ENCODE measurements around the gene NUP88.

DNA sequence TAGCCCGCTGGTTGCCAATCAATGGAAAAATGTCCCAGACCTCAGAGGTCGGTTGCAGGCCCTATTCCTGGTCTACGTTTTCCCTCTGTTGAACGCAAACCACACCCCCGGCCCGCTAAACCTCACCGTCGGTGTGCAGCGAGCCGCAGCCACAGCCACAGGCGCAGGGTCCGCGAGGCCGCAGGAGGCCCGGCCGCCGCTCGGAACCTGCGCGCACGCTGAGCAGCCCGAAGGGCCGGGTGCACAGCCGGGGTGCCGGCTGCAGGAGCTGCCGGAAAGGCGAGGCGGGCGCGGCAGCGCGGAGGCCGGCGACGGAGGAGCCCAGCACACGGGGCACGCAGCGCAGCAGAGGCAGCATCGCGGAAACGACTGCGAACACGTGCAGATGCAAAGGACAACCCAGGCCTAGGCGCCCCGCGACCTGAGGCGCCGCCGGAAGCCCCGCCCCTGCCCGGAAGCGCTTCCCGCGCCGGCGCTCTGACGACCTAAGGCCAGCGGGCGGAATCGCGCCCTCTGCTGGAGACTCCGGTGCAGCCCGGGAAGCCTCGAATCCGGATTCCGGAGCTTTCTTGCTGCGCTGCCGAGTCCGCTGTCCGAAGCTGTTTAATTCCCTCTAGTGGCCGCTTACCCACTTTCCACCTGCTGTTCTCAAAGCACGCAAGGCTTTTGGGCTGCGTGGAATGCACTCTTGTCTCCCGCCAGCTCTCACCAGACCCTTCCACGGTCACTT is 19.4 kb upstream of the NUP88 start, which contains the start of gene C1QBP:
- TF ChIP-seq EZH2 (IDR thresholded peaks at IDR 0.05; ENCODE audit: borderline replicate concordance, low read depth, low read length, severe bottlenecking) (no peak), POLR2A (IDR thresholded peaks at IDR 0.05; ENCODE audit: low read depth, low read length) (peak; percentile 91), JUN (IDR thresholded peaks at IDR 0.05; ENCODE audit: borderline replicate concordance, insufficient read depth, insufficient read length, low read depth) (no peak), GATA2 (IDR thresholded peaks at IDR 0.05; ENCODE audit: insufficient read depth, insufficient read length, low read depth, low read length) (no peak), POLR2AphosphoS5 (IDR thresholded peaks at IDR 0.05; ENCODE audit: insufficient read depth, low read depth, low read length) (peak; percentile 98), FOS (IDR thresholded peaks at IDR 0.05; ENCODE audit: borderline replicate concordance, insufficient read depth, low read length) (peak; percentile 2)
- TF ChIP-seq, protein P1, sequence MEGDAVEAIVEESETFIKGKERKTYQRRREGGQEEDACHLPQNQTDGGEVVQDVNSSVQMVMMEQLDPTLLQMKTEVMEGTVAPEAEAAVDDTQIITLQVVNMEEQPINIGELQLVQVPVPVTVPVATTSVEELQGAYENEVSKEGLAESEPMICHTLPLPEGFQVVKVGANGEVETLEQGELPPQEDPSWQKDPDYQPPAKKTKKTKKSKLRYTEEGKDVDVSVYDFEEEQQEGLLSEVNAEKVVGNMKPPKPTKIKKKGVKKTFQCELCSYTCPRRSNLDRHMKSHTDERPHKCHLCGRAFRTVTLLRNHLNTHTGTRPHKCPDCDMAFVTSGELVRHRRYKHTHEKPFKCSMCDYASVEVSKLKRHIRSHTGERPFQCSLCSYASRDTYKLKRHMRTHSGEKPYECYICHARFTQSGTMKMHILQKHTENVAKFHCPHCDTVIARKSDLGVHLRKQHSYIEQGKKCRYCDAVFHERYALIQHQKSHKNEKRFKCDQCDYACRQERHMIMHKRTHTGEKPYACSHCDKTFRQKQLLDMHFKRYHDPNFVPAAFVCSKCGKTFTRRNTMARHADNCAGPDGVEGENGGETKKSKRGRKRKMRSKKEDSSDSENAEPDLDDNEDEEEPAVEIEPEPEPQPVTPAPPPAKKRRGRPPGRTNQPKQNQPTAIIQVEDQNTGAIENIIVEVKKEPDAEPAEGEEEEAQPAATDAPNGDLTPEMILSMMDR (IDR thresholded peaks at IDR 0.05; ENCODE audit: extremely low read depth in 1 of 2, insufficient read depth in 1 of 2, low read depth in 1 of 2, low read length in 2 of 2) = peak; percentile 99
- TF ChIP-seq, protein P2, sequence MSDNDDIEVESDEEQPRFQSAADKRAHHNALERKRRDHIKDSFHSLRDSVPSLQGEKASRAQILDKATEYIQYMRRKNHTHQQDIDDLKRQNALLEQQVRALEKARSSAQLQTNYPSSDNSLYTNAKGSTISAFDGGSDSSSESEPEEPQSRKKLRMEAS (IDR thresholded peaks at IDR 0.05; ENCODE audit: insufficient read depth, insufficient read length) = peak; percentile 61
